Spleen (tissue), 10 donors: Measurements from ENCODE around the gene TAX1BP3. TPM values are rescaled to one million over a fixed set of nuclear protein-coding genes. Genes with fewer than 3 reads are reported as not detected.

Source experiments
- polyA plus RNA-seq, 3 donors: library from polyadenylated mRNA; stranded (reverse); fragments of 200-250 nt; gene quantifications; one replicate each; pipeline ENCODE4 v1.2.1, GENCODE V29; 2013
- total RNA-seq, 7 donors: library from RNA; depleted of rRNA in 3 of 7; stranded (reverse); fragments of >200 nt in 3 of 7; fragmentation: NEBNext Ultra II Directional in 4 of 7; extraction: Animal tissue kit (Norgen Biotek cat#: 25700) in 4 of 7; gene quantifications; one replicate each; pipeline versions ENCODE4 v1.1.0 to v1.2.1, GENCODE V29; 2016 to 2021
- donor health status: healthy with polysubstance abuse.
- donor health status: DM: no; HTN: no; CAD: no; lungs with moderate emphysema.
- donor health status: DM: no; HTN: no; CAD: no.
- donor health status: Bipolar disorder and iron deficiency.
- donor health status: healthy.
- donor health status: DM: no; HTN: no; CAD: no.
- donor health status: DM: yes; HTN: yes; CAD: no.

Gene TAX1BP3
- total and polyA plus RNA-seq, 10 donors, result 32.9 to 65.7 (median 52.6) TPM

Other genes starting within 250 kb of the TAX1BP3 start
- gene OR1E2, start 234.7 kb downstream of the TAX1BP3 start, total RNA-seq, result not detected
- gene OR1E2, start 234.7 kb downstream of the TAX1BP3 start, polyA plus RNA-seq, result not detected
- gene SPATA22, start 196.8 kb downstream of the TAX1BP3 start, total RNA-seq, result under 1 TPM in 1 of 7 donors, not detected in 6; 0.54 TPM
- gene SPATA22, start 196.8 kb downstream of the TAX1BP3 start, polyA plus RNA-seq, result under 1 TPM; 0.22 to 0.80 (median 0.24) TPM
- 10 to 100 TPM in 1 of 7 donors, 1 to 10 TPM in 6; 1.4 to 10.8 (median 7.0) TPM for gene ASPA, start 192.6 kb downstream of the TAX1BP3 start, total RNA-seq
- gene ASPA, start 192.6 kb downstream of the TAX1BP3 start, polyA plus RNA-seq, result 1 to 10 TPM in 1 of 3 donors, under 1 TPM in 2; 0.86 to 1.6 (median 0.93) TPM
- gene TRPV3, start 110.8 kb downstream of the TAX1BP3 start, total RNA-seq, result 1 to 10 TPM in 5 of 7 donors, under 1 TPM in 2; 0.32 to 2.0 (median 1.2) TPM
- under 1 TPM; 0.13 to 0.45 (median 0.20) TPM for gene TRPV3, start 110.8 kb downstream of the TAX1BP3 start, polyA plus RNA-seq
- 1 to 10 TPM; 2.1 to 6.8 (median 4.2) TPM for gene TRPV1, start 59.2 kb downstream of the TAX1BP3 start, total RNA-seq
- gene TRPV1, start 59.2 kb downstream of the TAX1BP3 start, polyA plus RNA-seq, result 1 to 10 TPM; 2.2 to 3.0 (median 2.5) TPM
- gene SHPK, start 32.3 kb downstream of the TAX1BP3 start, total RNA-seq, result 10 to 100 TPM in 6 of 7 donors, 1 to 10 TPM in 1; 8.6 to 13.6 (median 10.4) TPM
- gene SHPK, start 32.3 kb downstream of the TAX1BP3 start, polyA plus RNA-seq, result 1 to 10 TPM; 2.3 to 4.3 (median 2.6) TPM
- 10 to 100 TPM; 11.8 to 42.5 (median 16.5) TPM for gene CTNS, start 31.8 kb downstream of the TAX1BP3 start, total RNA-seq
- gene CTNS, start 31.8 kb downstream of the TAX1BP3 start, polyA plus RNA-seq, result 1 to 10 TPM; 5.7 to 8.9 (median 5.7) TPM
- 10 to 100 TPM in 5 of 7 donors, 1 to 10 TPM in 2; 6.0 to 28.8 (median 20.0) TPM for gene EMC6, start 234 bp upstream of the TAX1BP3 start, total RNA-seq
- gene EMC6, start 234 bp upstream of the TAX1BP3 start, polyA plus RNA-seq, result 10 to 100 TPM; 49.1 to 85.3 (median 67.9) TPM
- gene P2RX5, start 27.6 kb upstream of the TAX1BP3 start, total RNA-seq, result 100 to 1,000 TPM in 6 of 7 donors, 10 to 100 TPM in 1; 62.5 to 185 (median 143) TPM
- 100 to 1,000 TPM; 276 to 313 (median 280) TPM for gene P2RX5, start 27.6 kb upstream of the TAX1BP3 start, polyA plus RNA-seq
- gene HASPIN, start 55.3 kb upstream of the TAX1BP3 start, total RNA-seq, result 1 to 10 TPM; 1.5 to 4.7 (median 2.6) TPM
- gene HASPIN, start 55.3 kb upstream of the TAX1BP3 start, polyA plus RNA-seq, result 1 to 10 TPM in 2 of 3 donors, under 1 TPM in 1; 0.74 to 2.5 (median 1.8) TPM
- 10 to 100 TPM; 20.3 to 31.4 (median 26.3) TPM for gene ITGAE, start 132.6 kb upstream of the TAX1BP3 start, total RNA-seq
- gene ITGAE, start 132.6 kb upstream of the TAX1BP3 start, polyA plus RNA-seq, result 10 to 100 TPM; 75.2 to 91.1 (median 78.3) TPM
- gene NCBP3, start 177.7 kb upstream of the TAX1BP3 start, total RNA-seq, result 10 to 100 TPM; 24.9 to 43.9 (median 39.8) TPM
- gene NCBP3, start 177.7 kb upstream of the TAX1BP3 start, polyA plus RNA-seq, result 10 to 100 TPM; 13.0 to 22.8 (median 20.6) TPM
- 10 to 100 TPM in 2 of 7 donors, 1 to 10 TPM in 5; 7.7 to 13.0 (median 8.8) TPM for gene CAMKK1, start 224.5 kb upstream of the TAX1BP3 start, total RNA-seq
- gene CAMKK1, start 224.5 kb upstream of the TAX1BP3 start, polyA plus RNA-seq, result 10 to 100 TPM in 1 of 3 donors, 1 to 10 TPM in 2; 5.2 to 10.0 (median 10.0) TPM
- 10 to 100 TPM; 16.8 to 46.3 (median 23.1) TPM for gene P2RX1, start 247.9 kb upstream of the TAX1BP3 start, total RNA-seq
- gene P2RX1, start 247.9 kb upstream of the TAX1BP3 start, polyA plus RNA-seq, result 10 to 100 TPM in 2 of 3 donors, 1 to 10 TPM in 1; 9.2 to 22.0 (median 10.3) TPM